Ramos (cell line): ENCODE measurements around the gene ZAP70.

Source experiments
- in situ Hi-C: fragments of 300-500 bp; cut with MboI; formaldehyde crosslinking; loops from one replicate; pipeline ENCODE4 v1.14.3; 2022; ENCODE audit warnings: low sequenced_read_pairs; ENCODE audit not compliant: unreplicated experiment

Gene ZAP70

GRCh38 chr2:97714084-97714949 is 941 bp downstream of the ZAP70 start:
- in situ Hi-C loops = no loop called here

- in situ Hi-C loops = no loop called here
Observed at GRCh38 chr2:97714950-97715652, 1.7 kb downstream of the ZAP70 start.

GRCh38 chr2:97715951-97716694 is 2.7 kb downstream of the ZAP70 start:
- in situ Hi-C loops = no loop called here

- in situ Hi-C loops = no loop called here
Observed at GRCh38 chr2:97716695-97717612, 3.6 kb downstream of the ZAP70 start.

- in situ Hi-C loops = no loop called here
Observed at GRCh38 chr2:97717613-97717995, 4.2 kb downstream of the ZAP70 start.

- in situ Hi-C loops = no loop called here
Observed at GRCh38 chr2:97718051-97718882, 4.9 kb downstream of the ZAP70 start.

- in situ Hi-C loops = no loop called here
Observed at GRCh38 chr2:97718942-97719341, 5.6 kb downstream of the ZAP70 start.

GRCh38 chr2:97719362-97720155 is 6.2 kb downstream of the ZAP70 start:
- in situ Hi-C loops = no loop called here

- in situ Hi-C loops = no loop called here
Observed at GRCh38 chr2:97720746-97721145, 7.4 kb downstream of the ZAP70 start.

GRCh38 chr2:97722227-97722626 is 8.9 kb downstream of the ZAP70 start:
- in situ Hi-C loops = no loop called here

- in situ Hi-C loops = no loop called here
Observed at GRCh38 chr2:97723156-97724072, 10.0 kb downstream of the ZAP70 start.

- in situ Hi-C loops = no loop called here
Observed at GRCh38 chr2:97724073-97724410, 10.7 kb downstream of the ZAP70 start.

GRCh38 chr2:97724501-97724900 is 11.1 kb downstream of the ZAP70 start:
- in situ Hi-C loops = no loop called here

- in situ Hi-C loops = no loop called here
Observed at GRCh38 chr2:97724946-97725688, 11.7 kb downstream of the ZAP70 start.

- in situ Hi-C loops = no loop called here
Observed at GRCh38 chr2:97726261-97727064, 13.1 kb downstream of the ZAP70 start.

GRCh38 chr2:97727296-97727695 is 13.9 kb downstream of the ZAP70 start:
- in situ Hi-C loops = no loop called here
